HG03280 (cell line): ENCODE results near the gene TMEM119.

Experiments
- ATAC-seq: cut with Tn5 transposase; IDR thresholded peaks from one replicate; pipeline ENCODE4 v1.9.1; 2021; ENCODE audit warnings: mild to moderate bottlenecking, moderate library complexity; ENCODE audit not compliant: unreplicated experiment

TMEM119 gene, protein sequence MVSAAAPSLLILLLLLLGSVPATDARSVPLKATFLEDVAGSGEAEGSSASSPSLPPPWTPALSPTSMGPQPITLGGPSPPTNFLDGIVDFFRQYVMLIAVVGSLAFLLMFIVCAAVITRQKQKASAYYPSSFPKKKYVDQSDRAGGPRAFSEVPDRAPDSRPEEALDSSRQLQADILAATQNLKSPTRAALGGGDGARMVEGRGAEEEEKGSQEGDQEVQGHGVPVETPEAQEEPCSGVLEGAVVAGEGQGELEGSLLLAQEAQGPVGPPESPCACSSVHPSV

DNA sequence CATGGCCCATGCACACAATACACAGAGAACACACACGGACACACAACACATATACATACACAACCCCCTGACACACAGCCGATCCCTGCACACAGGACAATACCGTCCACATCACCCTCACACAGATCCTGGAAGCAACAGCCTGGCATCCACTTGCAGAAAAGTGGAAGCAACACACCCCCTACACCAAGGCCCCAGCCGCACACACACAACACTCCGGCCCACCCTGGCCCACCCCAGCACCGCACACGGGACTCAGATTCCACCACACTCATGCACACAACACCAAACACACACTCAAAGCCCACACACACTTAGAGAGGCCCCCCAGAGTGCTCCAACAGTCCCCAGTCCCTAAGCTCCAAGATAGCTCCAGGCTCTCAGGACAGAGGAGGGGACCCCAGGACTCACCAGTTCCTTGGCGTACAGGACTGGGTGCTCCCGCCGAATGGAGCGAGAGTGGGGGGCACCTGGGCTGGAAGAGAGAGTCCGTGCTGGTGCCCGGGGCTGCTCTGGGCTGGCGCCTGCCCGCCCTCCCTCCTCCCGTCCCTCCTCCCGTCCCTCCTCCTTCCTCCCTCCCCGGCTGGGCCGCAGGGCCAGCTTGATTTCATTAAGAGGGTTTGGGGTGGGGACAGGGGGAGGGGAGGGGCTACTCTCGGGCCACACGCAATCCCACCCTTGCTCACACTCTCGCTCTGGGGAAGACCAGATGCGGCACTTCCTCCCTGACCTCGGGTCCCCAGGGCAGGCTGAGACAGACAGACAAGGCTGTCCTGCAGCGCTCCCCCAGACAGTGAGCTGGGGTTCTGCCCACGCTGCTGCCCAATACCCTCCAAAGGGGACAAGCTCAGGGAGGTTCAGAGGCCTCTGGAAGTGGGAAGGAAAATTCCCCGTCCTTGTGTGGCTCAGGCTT lies at the start of gene TMEM119:
TMEM119 (minus strand) TSS at position 526 of the 913 bp plus-strand sequence. CDS start 5,701 bp downstream, outside the sequence.
- no peak for ATAC-seq

DNA sequence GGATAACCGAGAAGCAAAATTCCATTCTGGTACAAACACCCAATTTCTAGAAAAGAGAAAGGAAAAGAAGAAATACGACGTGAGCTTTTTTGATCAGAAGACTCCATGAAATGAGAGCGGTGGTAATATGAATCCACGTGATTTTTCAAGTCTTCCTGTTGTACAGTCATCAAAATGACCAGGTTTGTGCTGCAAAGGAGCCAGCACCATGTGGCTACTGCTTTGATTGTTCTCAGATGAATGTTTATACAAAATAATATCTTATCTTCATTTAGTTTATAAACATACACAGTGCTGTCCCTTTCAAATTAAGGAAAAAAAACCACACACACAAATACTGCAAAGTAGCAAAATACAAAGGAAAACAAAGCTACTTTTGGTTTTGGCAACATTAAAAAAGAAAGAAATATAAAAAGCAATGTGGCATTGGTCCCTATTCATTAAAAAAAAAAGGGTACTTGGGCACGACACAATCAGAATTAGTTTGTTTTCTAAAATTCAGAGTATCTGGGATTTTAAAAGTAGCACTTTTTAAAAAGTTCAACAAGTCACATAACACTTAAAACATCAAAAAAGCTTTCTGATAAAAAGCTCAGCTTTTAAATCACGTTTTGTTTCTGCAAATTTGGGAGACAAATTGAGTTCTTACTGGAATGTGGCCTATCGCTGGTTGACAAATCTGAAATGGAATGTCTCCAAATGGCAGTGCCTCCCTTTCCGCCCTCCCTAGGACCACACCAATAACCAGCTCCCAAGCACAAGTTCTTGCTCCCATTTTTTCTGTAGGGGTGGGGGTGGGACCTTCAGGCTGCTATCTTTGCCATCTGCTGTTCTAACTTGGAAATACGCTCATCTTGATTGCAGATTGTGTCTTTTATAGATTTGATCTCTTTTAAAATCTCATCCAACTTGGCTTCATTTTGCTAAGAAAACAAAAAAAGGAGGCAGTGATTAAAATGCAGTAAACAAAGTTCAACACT lies 49.0 kb upstream of the TMEM119 start:
- no peak for ATAC-seq

DNA sequence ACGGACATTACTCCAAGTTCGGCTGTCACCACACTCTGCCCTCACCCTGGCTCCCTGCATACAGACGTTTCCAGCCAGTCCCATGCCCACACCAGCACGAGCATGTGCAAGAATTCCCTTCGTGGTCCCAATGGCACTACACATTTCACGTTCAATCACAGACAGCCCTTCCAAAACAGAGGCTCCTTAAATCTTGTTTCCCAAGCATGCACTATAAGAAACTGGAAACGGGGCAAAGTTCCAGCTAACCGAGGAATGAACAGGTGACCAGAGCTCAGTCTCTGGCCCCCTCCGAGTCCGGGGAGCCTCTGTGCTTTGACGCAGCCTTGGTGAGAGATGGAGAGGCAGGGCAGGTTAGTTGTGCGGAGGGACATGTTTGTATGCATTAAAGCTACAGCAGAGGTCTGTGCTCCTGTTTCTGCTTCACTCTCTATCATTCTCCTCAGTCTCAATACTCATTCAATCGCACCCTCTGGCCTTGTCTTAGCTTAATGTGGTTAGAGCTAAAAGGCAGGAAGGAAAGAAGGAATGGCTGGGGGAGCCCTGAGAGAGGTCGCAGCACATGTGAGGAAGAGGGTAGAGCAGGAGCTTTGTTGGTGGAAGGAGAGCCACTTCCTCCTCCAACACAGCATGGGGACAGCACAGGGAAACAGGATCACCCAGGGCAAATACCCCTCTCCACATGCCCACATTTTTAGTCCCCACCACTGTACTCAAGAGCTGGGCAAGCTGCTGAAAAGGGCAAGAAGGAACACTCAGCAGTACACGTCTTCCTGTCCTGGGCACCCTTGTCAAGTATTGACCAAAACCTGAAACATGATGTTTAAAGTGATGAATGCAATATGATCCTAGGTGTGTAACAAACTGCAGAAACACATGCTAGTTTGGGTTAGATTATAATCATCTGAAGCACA lies 48.1 kb upstream of the TMEM119 start:
- no peak for ATAC-seq

DNA sequence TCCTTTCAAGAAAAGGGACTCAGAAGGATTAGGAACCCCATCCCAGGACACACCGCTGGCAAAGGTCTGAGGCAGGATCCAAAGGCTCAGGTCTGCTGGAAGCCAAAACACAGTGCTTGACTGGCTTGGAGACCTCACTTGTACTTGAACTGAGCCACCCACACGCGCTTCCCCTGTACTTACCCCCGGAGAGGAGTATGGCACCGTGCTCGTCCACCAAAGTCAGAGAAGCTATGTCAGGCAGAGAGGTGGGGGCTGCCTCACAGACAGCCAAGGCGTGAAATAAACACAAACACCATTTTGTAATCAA lies 46.9 kb upstream of the TMEM119 start:
- no peak for ATAC-seq

DNA sequence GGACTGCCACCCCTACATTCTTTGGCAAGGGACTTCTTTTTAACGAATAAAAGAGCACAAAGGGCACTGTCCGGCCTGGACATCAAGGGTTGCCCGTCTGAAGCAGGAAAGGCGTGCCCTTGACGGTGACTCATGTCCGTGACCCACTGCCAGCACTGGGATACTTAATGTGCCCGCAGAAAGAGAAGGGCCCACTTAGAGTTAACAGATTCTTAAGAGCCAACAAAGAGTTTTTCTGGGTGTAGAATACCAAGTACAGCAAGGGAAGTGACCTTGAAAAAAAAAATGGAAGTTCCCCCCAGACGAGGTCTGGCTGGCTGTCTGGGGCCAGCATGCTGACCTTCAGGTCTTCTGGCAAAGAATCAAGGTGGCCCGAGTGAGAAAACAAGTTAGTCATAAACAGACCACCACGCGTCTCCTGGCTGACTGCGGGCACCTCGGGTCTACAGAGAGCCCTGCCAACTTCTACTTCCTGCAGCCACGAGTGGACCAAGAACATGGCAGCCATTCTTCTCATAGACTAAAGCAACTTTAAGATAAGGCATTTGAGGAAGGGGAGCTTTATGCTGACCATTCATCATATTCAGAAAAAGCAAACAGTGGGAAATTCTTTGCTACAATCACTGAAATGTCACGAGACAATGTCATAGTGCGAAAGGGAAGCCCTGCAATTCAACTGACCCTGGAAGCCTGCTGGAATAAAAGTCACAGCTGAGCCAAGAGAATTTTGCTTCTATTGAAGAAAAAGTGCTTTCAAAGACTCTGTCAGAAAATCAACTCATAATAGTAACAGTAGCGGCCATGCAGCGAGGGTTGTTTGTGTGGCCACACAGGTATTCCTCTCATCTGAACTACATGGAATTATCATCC lies 46.3 kb upstream of the TMEM119 start:
- no peak for ATAC-seq

DNA sequence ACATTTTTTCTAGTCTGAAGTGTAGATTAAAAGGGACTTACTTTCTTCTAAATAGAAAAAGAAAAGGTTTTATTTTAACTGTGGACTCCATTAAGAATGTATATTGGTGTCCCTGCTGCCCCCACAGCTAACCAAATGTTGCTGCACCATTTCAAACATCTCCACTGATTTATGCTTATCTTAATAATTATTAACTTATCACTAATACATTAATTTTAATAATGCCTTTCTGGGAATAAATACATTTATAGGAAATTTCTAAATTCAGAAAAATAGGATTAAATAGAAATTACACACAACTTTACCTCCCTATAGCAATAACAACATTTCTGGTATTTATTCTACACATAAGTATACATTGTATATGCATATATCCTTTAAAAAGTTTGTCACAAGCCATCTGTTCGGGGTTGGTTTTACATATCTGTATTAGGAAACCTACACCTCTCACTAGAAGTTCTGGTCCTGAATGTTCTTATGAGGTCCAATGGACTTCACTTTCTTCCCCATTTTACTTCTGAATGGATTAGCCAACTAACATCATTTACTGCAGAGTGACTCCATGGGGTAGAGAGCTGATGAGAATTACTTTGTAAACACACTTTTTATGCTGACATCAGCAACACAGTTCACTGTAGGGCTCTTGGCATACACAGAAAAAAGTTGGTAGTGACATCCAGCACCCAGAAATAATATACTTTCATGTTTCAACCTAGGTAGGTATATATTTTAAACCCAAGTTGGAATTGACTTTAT lies 45.2 kb upstream of the TMEM119 start:
- no peak for ATAC-seq

DNA sequence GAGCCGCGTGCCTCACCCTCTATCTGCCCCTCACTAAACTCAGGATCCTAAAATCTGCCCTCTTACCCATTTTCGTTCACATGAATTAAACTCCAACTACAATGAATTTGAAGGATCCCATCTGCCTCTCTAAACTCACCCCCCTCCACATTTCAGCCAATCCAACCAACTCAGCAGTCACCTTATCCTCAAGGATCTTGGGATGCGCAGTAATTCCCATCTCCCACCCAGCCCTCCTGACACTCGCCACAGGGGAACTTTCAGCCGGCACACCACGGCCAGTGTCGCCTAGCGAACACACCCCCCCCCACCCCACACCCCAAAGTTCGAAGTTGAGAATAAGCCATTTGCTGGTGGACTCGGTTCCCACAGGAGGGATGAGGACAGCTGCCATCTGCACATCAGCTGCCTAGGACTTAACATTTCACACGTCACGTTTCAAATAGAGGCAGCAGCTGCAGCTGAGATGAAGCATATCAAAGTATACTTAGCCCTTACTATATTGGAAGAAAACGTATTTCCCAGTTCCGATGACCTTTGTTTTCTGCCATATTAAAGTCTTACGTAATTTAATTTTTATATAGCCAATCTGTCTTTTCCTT lies 44.5 kb upstream of the TMEM119 start:
- ATAC-seq = no peak

DNA sequence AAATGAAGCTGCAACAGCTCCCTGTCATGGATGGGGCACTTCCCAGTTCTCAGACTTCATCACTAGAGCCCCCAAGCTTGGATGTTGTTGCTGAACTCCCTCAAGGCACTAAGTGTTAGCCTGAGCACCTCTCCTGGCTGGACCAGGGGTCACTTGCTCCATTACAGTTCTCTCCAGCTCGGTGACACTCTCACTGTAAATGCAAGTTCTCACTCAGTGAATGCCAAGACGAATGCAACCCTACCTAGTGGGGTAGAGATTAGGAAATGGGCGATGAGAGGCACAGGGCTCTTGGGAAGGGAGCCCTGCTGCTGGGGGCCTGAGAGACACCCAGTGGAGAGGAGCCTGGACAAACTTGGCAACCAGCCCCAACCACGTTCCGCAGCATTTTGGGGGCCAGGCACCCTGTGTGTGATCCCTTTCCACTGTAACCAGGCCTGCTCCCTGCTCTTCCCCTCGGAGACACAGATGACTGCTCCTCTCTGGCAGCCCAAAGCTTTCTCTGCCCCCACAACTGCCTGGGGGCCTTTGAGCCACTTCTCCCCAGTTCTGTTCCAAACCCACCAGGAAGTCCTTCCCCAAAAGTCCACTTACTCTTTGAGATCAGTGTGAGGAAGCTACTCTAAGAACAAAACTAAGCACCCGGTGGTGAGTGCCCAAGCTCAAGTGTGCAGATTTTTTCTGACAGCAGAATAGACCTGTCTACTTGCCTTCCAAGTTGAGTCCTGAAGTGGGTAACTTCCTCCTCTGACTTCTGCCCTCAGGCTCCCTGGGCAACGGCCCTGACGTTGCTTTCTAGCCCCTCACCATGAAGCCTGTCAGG lies 43.8 kb upstream of the TMEM119 start:
- ATAC-seq = no peak

DNA sequence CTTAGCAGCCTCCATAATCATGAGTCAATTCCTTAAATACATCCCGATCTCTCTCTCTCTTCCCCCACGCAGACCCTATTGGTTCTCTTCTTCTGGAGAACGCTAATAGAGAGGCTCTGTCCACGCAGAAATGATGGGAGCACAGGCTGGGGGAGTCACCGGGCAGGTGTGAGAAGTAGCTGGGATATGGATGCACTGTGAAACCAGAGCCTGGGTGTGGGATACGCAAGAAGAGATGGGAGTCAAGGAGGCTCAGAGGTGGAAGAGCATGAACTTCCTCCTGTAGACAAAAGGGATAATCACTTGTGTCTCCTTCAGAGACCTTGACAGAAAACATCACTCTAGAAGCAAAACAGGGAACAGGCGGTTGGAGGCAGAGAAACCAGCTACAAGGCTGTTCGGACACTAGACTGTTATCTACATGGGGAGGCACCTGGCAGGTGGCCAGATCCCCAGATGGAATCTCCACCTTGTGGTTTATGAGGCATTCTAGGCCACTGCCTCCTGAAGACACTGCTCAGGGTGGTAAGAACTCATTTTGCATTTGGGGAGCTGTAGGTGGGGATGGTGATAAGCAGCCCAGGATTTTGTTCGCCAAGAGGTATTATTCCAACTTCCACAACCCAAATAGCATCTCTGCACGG lies 43.0 kb upstream of the TMEM119 start:
- ATAC-seq = no peak

DNA sequence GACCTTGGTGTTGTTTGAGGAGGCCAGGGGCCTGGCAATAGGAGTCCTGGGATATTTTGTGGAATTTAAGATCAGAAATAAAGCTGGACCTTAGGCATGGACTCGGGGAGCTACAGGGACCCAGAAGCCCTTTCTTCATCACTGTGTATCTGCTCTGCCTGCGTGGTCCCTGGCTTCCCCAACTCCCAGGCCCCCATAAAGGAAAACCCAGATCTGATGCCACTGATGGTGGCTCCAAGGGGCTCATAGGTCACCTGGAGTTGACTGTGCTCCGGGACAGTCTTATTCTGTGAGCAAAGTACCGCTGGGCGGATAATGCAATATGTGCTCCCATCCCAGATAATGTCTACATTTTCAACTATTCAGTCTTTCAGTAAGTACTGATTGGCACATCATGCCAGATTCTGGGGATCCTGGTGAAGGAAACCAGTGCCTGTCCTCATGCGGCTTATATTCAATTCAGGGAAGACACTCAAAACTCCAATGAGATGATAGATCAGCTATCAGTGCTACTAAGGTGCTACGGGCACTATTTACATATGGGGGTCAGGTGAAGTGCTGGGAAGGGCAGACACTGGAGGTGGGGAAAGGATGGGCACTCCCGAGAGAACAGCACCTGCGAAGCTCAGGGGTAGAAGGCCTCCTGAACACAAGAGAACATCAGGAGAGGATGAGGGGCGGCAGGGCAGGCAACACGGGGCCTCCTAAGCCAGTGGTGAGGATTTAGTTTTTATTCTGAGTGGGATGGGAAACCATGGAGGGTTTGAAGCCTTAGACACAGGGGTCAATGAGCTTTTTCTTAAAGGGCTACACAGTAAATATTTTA lies 41.3 kb upstream of the TMEM119 start:
- ATAC-seq = no peak

DNA sequence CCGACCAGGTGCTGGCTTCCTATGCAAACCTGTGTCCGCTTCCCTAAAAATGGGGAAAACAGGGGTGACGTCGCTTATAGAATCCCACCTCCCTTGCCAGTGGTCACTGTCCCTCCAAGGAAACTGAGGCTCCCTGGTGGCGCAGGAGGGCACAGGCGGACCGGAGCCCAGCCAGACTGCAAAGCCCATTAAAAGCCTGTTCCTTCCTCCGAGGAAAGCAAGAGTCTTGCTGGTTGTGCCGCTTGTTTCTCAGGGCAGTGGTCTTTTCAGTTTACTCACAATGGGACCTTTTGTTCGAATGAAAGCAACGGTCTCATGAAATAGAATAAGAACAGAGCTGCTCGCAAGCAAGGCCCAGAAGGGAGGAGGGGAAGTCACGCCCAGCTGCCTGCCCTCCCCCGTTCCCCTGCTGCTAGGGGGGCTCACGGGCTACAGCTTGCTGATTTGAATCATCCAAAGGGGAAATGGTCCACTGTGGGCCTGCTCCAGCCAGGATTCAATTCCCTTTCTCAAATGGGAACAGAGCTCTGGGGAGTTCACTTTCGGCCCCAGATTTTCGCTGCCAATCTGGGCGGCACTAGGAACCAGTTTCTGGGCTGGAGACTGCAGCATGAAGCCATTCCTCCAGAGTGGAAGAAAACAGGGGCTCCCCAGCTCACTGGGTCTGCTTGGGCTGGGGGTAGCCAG lies 40.4 kb upstream of the TMEM119 start:
- no peak for ATAC-seq

DNA sequence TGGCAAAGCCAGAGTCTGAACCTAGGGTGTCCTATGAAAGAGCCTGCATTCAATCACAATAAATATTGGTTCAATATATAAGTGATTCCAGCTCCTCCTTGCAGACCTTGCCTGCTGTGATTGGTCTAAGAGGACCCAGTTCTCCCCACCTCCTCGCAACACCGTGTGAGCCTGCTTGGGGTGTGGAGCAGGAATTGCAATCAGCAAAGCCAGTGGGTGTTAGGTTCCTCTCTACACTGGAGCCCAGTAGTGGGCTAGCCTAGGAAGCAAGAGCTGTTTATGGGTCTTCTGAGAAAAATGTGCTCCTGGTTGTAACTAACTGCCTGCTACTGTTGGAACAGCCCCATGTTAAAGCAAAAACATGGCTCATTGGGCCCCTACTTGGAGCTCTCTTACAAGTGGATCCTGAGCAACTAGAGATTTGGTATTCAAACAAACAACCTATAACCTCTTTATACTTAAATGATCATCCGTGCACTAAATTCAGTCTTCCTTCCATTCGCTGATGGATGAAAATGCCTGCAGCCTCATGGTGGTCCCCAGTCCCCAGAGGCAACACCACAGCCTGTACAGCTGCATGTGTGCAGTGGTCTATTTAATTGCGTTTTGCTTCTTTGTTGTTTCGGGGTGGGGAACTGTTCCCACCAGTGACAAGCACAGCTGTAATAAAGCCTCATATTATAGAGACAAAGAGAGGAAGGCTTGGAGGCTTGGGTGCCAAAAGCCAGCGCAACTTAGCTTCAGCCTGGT lies 39.5 kb upstream of the TMEM119 start:
- ATAC-seq = no peak

DNA sequence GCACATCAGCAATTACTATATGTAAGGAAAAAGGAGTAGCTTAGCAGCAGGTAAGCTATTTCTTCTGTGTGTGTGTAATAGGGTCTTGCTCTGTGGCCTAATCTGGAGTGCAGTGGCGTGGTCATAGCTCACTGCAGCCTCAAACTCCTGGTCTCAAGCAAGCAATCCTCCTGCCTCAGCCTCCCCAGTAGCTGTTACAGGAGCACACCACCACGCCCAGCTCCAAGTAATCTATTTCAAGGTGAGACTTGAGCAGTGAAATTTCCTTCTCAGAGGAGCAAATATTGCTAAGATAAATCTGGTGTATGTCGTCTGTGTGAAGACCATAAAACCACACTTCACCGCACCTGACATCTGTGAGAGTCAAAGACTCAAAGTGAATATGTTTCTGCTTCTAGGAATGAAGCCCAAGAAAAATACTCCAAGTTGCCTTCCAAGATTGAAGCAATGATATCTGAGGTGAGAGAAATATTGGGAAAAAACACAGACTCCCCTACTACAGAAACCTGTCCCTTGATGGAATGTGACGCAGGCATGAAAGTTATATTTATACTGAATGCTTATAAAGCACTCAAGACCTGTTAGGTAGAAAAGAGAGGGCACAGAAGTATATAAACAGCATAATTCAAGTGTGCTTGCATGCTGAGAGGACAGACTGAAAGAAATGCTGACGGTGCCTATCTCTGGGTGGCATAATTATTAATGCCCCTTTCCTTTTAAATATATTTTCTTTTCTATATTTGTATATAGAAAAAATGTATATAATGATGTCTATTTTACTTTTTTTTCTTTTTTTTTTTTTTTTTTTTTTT lies 38.3 kb upstream of the TMEM119 start:
- ATAC-seq = no peak
